G401 (cell line): ENCODE results near the gene TNFRSF13B. TPM values are rescaled to one million over a fixed set of nuclear protein-coding genes. Genes with fewer than 3 reads are reported as not detected.
"Not testable (repeated sequence)": the region's sequence is repeated elsewhere in the genome, so short reads cannot be mapped to it uniquely, and the experiment has no call there.

Experiments used
- DNase-seq: peaks from one replicate; pipeline ENCODE4 v3.0.0-alpha.2; 2015; ENCODE audit warnings: low spot score
- in situ Hi-C: cut with HindIII; loops from 2 replicates; pipeline ENCODE4 v1.10.0; 2016; ENCODE audit warnings: low sequenced_read_pairs, mixed read lengths
- total RNA-seq: library from RNA; depleted of rRNA; stranded (reverse); fragments of >200 nt; shearing (Covaris generic); gene quantifications from 2 replicates; pipeline ENCODE4 v1.2.3, GENCODE V29; 2014

The TNFRSF13B gene
- total RNA-seq, 1 experiment from 2014 or later: not detected

GRCh38 chr17:16989230-16989952 is 17.5 kb upstream of the TNFRSF13B start:
- in situ Hi-C loops: no loop called here
- DNase-seq: no peak

- in situ Hi-C loops: no loop called here
- DNase-seq: no peak
Observed at GRCh38 chr17:16988749-16989229, 16.9 kb upstream of the TNFRSF13B start.

DNA sequence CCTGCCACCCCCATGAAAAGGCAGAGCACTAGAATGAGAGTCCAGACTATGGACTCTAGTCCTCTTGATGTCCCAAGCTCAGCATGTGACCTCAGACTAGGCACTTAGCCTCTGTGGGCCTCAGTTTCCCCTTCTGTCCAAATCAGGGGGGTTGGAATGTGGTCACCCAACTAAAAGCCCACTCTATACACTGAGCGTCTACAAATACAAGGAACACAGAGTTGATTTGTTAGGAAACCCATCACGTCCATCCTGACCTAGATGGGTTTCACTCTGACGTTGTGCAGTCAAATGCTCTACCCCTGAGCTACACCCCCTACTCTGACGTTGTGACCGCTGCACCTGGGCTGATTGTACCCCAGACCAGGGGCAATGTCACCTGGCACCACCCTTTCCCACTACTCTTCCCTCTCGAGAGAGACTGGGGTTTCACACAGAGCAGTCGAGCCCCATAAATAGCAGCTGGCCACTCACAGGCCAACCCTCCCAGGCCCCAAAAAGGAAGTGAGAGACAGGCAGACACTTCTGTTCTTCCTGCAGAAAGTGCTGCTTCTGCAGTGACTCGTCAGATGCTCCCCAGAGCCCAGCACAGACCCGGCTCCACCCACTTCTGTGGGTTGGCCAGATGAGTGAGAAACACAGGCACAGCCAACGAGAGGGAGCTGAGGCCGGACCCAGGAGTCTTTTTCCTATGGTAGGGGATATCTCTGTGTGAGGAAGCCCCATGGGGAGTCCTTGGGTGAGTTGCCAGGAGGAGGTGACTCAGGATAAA is 16.1 kb upstream of the TNFRSF13B start:
- in situ Hi-C loops: no loop called here
- DNase-seq: no peak

- in situ Hi-C loops: no loop called here
- no peak for DNase-seq
Observed at GRCh38 chr17:16987066-16987829, 15.3 kb upstream of the TNFRSF13B start.

DNA sequence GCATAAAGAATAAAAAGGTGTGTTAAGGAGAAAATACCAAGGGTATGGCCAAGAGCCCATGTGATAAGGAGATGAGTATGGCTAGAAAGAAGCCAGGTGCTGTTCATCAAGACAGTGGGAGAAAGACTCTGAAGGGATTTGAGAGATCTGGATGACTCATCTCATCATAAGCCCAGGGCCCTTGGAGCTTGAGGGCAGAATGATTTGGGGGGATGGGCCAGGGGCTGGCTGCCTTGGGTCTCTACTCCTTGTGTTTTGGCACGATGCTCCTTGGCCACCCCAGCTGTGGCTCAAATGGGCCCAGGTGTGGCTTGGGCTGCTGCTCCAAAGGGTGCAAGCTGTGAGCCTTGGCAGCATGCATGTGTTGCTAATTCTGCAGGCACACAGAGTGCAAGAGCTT is 14.5 kb upstream of the TNFRSF13B start:
- no peak for DNase-seq
- in situ Hi-C loops: no loop called here

GRCh38 chr17:16981928-16982327 is 10.0 kb upstream of the TNFRSF13B start:
- DNase-seq: no peak
- in situ Hi-C loops: no loop called here

GRCh38 chr17:16980813-16981731 is 9.2 kb upstream of the TNFRSF13B start:
- in situ Hi-C loops: no loop called here
- no peak for DNase-seq

DNA sequence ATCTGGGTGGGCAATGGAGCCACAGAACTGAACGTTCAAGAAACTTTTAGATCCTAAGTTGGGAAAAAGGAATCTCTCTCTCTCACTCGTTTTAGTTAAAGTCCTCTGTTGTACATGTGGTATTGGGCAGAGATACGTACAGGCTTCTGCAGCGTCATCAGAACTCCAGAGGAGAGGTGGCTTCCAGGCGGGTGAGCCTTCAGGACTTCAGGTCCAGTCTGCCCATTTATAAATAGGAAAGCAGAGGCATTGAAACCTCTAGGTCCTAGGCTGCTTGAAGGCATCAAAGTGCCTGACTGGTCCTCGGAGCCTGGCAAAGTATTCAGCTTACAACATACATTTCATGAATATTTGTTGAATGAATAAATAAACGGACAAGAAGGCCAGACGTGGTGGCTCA is 8.1 kb upstream of the TNFRSF13B start:
- DNase-seq: no peak
- in situ Hi-C loops: no loop called here

DNA sequence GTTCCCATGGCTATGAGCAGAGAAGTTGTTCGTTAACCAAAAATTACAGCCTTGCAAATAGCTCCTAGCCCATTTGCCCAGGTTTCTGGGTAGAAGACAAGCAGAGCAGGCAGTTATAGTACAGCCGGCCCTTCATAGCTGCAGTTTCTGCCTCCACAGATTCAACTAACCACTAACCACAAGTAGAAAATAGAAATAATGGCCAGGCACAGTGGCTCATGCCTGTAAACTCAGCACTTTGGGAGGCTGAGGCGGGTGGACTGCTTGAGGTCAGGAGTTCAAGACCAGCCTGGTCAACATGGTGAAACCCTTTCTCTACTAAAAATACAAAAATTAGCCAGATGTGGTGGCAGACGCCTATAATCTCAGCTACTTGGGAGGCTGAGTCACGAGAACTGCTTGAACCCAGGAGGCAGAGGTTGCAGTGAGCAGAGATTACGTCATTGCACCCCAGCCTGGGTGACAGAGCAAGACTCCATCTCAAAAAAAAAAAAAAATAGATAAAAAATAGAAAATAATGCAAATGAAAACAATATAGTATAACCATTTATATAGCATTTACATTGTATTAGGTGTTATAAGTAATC is 7.4 kb upstream of the TNFRSF13B start:
- DNase-seq, in situ Hi-C loops: not testable (repeated sequence)

- in situ Hi-C loops: no loop called here
- DNase-seq: no peak
Observed at GRCh38 chr17:16977932-16978331, 6.0 kb upstream of the TNFRSF13B start.

DNA sequence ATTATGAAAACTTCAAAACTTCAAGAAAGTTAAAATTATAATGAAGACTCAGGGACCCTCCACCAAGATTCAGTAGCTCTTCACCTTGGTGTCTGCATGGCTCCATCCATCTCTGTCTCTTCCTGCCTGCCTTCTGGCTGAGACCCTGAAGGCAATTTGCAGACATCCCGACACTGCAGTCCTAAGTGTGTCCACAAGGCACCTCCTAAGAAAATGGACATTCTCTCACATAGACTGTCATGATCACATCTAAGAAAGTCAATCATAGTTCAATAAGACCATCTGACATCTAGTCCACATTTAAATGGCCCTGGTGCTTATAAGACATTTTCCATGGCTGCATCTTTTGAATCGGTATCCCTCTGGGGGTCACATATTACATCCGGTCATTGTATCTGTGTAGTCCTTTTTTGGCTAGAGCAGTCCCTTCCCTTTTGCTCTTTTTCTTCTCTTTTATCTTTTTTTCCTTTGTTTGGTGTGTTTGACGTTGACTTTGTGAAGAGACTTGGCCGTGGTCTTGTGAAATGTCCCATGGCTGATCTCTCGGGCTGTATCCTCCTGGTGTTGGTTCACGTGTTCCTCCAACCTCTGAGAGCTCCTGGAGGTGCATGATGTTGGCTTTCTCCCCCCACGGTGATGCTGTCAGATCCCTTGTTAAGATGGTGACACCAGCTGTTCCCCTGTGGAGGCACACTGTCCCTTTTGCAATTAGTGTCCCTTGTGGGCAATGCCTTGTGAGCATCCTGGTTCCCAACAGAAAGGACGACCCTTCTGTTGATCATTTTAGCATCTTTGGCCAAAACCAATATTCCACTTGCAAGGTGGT is 5.0 kb upstream of the TNFRSF13B start:
- no peak for DNase-seq
- in situ Hi-C loops: no loop called here

- DNase-seq: no peak
- in situ Hi-C loops: no loop called here
Observed at GRCh38 chr17:16975744-16976625, 4.1 kb upstream of the TNFRSF13B start.

- DNase-seq: no peak
- in situ Hi-C loops: no loop called here
Observed at GRCh38 chr17:16975277-16975651, 3.3 kb upstream of the TNFRSF13B start.

DNA sequence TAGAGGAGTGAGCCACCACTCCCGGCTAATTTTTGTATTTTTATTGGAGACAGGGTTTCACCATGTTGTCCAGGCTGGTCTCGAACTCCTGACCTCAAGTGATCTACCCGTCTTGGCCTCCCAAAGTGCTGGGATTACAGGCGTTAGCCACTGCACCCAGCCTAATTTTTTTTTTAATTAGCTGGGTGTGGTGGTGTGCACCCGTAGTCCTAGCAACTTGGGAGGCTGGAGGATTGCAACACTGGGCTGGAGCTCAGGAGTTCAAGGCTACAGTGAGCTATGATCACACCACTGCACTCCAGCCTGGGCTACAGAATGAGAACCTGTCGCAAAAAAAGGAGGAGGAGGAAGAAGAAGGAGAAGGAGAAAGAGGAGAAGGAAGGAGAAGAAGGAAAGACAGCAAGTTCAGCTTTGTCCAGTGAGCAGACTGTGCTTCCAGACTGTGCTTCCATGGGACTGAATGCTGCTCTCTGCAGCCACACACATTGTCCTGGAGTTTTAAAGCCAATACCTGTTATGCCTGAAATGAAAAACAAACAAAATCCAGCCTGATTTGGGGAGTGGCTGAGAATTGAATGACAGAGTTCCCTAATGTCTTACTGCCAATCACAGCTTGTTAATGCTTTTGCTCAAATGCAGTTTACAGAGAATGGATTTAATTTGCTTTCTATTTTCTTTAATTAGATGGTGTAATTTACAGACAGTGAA is 2.8 kb upstream of the TNFRSF13B start:
- no peak for DNase-seq
- in situ Hi-C loops: no loop called here

DNA sequence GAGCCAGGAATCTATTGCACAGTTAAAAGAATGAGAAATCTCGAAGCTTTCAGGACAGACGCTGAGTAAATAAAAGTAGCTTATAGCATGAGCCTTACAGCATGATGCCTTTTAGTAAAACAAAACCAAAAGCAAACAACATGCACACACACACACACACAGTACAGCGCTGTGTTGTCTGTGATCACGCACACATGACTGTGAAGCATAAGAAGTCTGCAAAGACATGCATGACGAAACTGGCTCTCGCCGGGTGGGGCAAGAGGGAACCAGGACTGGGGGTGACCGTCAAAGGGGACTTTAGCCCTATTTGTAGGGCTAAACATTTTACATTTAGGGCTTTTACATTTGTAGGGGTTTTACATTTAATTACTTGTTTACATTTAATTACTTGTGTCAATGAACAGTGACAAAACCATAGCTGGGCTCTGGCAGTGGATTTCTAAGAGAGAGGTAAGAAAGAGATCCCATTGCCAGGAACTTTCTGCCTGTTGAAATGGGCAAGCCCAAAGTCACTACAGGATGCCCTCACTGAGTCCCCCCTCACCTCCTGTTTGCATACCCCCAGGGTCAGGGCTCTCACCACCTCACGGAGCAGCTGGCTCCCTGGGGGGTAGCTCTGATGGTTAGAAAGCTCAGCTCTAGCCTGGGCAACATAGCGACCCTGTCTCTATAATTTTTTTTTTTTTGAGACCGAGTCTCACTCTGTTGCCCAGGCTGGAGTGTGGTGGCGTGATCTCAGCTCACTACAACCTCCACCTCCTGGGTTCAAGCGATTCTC is 2.0 kb upstream of the TNFRSF13B start:
- in situ Hi-C loops: no loop called here
- DNase-seq: no peak

GRCh38 chr17:16973043-16973442 is 1.1 kb upstream of the TNFRSF13B start:
- in situ Hi-C loops, DNase-seq: not testable (repeated sequence)
